HEK293 (cell line): ENCODE measurements around the gene NID1.

ENCODE experiments used
- KLF9 ChIP-seq: fragments of 450-650 bp; formaldehyde crosslinking; IDR thresholded peaks from 2 replicates; pipeline ENCODE4 v1.5.1; 2016; ENCODE audit warnings: missing biosample characterization, missing genetic modification characterization, low read depth
- SETDB1 ChIP-seq: IDR thresholded peaks from one replicate; pipeline ENCODE4 v1.6.1; 2017; ENCODE audit warnings: mild to moderate bottlenecking, low read length, moderate library complexity, mixed read lengths; ENCODE audit not compliant: insufficient read length
- SP2 ChIP-seq: fragments of 450-650 bp; formaldehyde crosslinking; IDR thresholded peaks from 2 replicates; pipeline ENCODE4 v1.5.1; 2016; ENCODE audit warnings: missing biosample characterization, missing genetic modification characterization
- ZBTB20 ChIP-seq: fragments of 450-650 bp; formaldehyde crosslinking; IDR thresholded peaks from 2 replicates; pipeline ENCODE4 v1.5.1; 2016; ENCODE audit warnings: missing biosample characterization, missing genetic modification characterization
- ZNF24 ChIP-seq: fragments of 450-650 bp; formaldehyde crosslinking; IDR thresholded peaks from 2 replicates; pipeline ENCODE4 v1.5.1; 2016; ENCODE audit warnings: missing biosample characterization, missing genetic modification characterization
- ZNF274 ChIP-seq, 2 experiments: fragments of 200-500 bp in 1 of 2; fragments of 450-650 bp in 1 of 2; sonication (Bioruptor generic) in 1 of 2; formaldehyde crosslinking in 1 of 2; IDR thresholded peaks; 2 replicates each; pipeline versions ENCODE4 v1.5.1 to v1.6.1; 2014 to 2016; ENCODE audit warnings: borderline replicate concordance in 1 of 2, inconsistent platforms in 1 of 2, low read length in 1 of 2, missing biosample characterization in 1 of 2, missing genetic modification characterization in 1 of 2
- ZNF777 ChIP-seq: fragments of 450-650 bp; formaldehyde crosslinking; IDR thresholded peaks from 2 replicates; pipeline ENCODE4 v1.5.1; 2017; ENCODE audit warnings: missing biosample characterization, missing genetic modification characterization, borderline replicate concordance

GRCh38 chr1:236016083-236016482, 48.8 kb downstream of the NID1 start:
- TF ChIP-seq SP2 (tag by site-specific recombination) (no peak), SETDB1 (no peak), ZNF24 (tag by site-specific recombination) (no peak), ZNF274 (IDR thresholded peaks at IDR 0.05; ENCODE audit: low read length) (no peak), ZNF274 (tag by site-specific recombination; IDR thresholded peaks at IDR 0.05; ENCODE audit: borderline replicate concordance) (no peak), ZBTB20 (tag by site-specific recombination) (no peak), ZNF777 (tag by site-specific recombination) (no peak), KLF9 (tag by site-specific recombination) (no peak)
